Measurements from ENCODE around the gene ZNF668. TPM values are rescaled to one million over a fixed set of nuclear protein-coding genes. Genes with fewer than 3 reads are reported as not detected.

ZNF668 gene
- total RNA-seq, 4 donors from 2014 or later, result 8.6 to 22.5 (median 12.6) TPM

DNA sequence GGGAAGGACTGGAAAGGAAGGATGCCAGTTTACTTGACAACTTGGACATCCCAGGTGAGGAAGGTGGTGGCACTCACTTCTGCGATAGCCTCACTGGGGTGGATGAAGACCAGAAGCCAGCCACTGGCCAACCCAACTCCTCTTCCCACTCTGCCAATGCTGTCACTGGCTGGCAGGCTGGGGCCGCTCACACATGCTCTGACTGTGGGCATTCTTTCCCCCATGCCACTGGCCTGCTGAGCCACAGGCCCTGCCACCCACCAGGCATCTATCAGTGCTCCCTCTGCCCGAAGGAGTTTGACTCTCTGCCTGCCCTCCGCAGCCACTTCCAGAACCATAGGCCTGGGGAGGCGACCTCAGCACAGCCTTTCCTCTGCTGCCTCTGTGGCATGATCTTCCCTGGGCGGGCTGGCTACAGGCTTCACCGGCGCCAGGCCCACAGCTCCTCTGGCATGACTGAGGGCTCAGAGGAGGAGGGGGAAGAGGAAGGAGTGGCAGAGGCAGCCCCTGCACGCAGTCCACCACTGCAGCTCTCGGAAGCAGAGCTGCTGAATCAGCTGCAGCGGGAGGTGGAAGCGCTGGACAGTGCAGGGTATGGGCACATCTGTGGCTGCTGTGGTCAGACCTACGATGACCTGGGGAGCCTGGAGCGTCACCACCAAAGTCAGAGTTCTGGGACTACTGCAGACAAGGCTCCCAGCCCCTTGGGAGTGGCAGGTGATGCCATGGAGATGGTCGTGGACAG is 4.7 kb upstream of the ZNF668 start:
- 80 to 85% methylated on average over 3 to 4 of the region's 15 CpGs for WGBS, 2 donors (ENCODE audit: low coverage in 1 of 2)

DNA sequence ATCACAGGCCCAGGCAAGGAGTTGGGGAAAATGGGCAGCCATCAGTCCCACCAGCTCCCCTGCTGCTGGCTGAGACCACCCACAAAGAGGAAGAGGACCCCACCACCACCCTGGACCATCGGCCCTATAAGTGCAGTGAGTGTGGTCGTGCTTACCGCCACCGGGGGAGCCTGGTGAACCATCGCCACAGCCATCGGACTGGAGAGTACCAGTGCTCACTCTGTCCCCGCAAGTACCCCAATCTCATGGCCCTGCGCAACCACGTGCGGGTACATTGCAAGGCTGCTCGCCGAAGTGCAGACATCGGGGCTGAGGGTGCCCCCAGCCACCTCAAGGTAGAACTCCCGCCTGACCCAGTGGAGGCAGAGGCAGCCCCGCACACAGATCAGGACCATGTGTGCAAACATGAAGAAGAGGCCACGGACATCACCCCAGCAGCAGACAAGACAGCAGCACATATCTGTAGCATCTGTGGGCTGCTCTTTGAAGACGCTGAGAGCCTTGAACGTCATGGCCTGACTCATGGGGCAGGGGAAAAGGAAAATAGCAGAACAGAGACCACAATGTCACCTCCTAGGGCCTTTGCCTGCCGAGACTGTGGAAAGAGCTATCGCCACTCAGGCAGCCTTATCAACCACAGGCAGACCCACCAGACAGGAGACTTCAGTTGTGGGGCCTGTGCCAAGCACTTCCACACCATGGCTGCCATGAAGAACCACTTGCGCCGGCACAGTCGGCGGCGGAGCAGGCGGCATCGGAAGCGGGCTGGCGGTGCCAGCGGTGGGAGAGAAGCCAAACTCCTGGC is 3.8 kb upstream of the ZNF668 start:
- no peak for ATAC-seq
- no peak for TF ChIP-seq POLR2AphosphoS5 (IDR thresholded peaks at IDR 0.05)
- TF ChIP-seq POLR2A (IDR thresholded peaks at IDR 0.05), result no peak
- no peak for TF ChIP-seq EP300 (IDR thresholded peaks at IDR 0.05)
- TF ChIP-seq, protein P1, sequence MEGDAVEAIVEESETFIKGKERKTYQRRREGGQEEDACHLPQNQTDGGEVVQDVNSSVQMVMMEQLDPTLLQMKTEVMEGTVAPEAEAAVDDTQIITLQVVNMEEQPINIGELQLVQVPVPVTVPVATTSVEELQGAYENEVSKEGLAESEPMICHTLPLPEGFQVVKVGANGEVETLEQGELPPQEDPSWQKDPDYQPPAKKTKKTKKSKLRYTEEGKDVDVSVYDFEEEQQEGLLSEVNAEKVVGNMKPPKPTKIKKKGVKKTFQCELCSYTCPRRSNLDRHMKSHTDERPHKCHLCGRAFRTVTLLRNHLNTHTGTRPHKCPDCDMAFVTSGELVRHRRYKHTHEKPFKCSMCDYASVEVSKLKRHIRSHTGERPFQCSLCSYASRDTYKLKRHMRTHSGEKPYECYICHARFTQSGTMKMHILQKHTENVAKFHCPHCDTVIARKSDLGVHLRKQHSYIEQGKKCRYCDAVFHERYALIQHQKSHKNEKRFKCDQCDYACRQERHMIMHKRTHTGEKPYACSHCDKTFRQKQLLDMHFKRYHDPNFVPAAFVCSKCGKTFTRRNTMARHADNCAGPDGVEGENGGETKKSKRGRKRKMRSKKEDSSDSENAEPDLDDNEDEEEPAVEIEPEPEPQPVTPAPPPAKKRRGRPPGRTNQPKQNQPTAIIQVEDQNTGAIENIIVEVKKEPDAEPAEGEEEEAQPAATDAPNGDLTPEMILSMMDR (IDR thresholded peaks at IDR 0.05), result no peak
- Histone ChIP-seq H3K27me3 (no peaks in the 10 kb centered on the region), H3K9me3 (no peaks in the 10 kb centered on the region), H3K36me3 (peaks cover 0 to 69% of the 10 kb centered on the region in 2 donors), H3K4me1 (peaks cover 0 to 40% (median 11%) of the 10 kb centered on the region in 3 donors), H3K4me3 (no peak overlapping the region), H3K27ac (no peak overlapping the region)
- WGBS, 2 donors (ENCODE audit: low coverage in 1 of 2), result 91 to 100% methylated on average over 1 to 25 of the region's 30 CpGs

More for the DNA sequence above, 4.7 kb upstream of the ZNF668 start:
- no peak for TF ChIP-seq EP300 (IDR thresholded peaks at IDR 0.05)
- no peak for TF ChIP-seq POLR2AphosphoS5 (IDR thresholded peaks at IDR 0.05)
- TF ChIP-seq, protein P1 (IDR thresholded peaks at IDR 0.05), result no peak
- TF ChIP-seq POLR2A (IDR thresholded peaks at IDR 0.05), result no peak
- Histone ChIP-seq H3K9me3 (no peaks in the 10 kb centered on the region), H3K4me3 (no peak overlapping the region), H3K27me3 (no peaks in the 10 kb centered on the region), H3K27ac (no peak overlapping the region), H3K36me3 (peaks cover 0 to 79% of the 10 kb centered on the region in 2 donors), H3K4me1 (peaks cover 0 to 43% (median 10%) of the 10 kb centered on the region in 3 donors)
- no peak for ATAC-seq

DNA sequence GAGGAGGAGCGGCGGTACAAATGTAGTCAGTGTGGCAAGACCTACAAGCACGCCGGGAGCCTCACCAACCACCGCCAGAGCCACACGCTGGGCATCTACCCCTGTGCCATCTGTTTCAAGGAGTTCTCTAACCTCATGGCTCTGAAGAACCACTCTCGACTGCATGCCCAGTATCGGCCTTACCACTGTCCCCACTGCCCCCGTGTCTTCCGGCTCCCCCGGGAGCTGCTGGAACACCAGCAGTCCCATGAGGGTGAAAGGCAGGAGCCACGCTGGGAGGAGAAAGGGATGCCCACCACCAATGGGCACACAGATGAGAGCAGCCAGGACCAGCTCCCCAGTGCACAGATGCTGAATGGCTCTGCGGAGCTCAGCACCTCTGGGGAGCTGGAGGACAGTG is 3.0 kb upstream of the ZNF668 start:
- Histone ChIP-seq H3K9me3 (no peaks in the 10 kb centered on the region), H3K36me3 (peaks cover 0 to 61% of the 10 kb centered on the region in 2 donors), H3K4me3 (no peak overlapping the region), H3K27me3 (no peaks in the 10 kb centered on the region), H3K27ac (no peak overlapping the region), H3K4me1 (peaks cover 5 to 40% (median 16%) of the 10 kb centered on the region in 3 donors)
- no peak for ATAC-seq
- TF ChIP-seq, protein P1 (IDR thresholded peaks at IDR 0.05), result no peak
- no peak for TF ChIP-seq POLR2AphosphoS5 (IDR thresholded peaks at IDR 0.05)
- 98% methylated on average over 7 of the region's 13 CpGs; no CpG with 5 or more reads in 1 of the 2 donors for WGBS, 2 donors (ENCODE audit: low coverage in 1 of 2)

DNA sequence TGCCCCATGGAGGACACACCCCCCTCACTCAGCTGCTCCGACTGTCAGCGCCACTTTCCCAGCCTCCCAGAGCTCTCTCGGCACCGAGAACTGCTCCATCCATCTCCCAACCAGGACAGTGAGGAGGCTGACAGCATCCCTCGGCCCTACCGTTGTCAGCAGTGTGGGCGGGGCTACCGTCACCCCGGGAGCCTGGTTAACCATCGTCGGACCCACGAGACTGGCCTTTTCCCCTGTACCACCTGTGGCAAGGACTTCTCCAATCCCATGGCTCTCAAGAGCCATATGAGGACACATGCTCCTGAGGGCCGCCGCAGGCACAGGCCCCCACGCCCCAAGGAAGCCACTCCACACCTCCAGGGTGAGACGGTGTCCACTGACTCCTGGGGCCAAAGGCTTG is 2.3 kb upstream of the ZNF668 start:
- no peak overlapping the region for H3K4me3 ChIP-seq
- H3K9me3 ChIP-seq, result no peaks in the 10 kb centered on the region
- no peaks in the 10 kb centered on the region for H3K27me3 ChIP-seq
- ATAC-seq, result no peak
- WGBS, 2 donors (ENCODE audit: low coverage in 1 of 2), result no CpG with 5 or more reads among the region's 16 CpGs
- peaks cover 0 to 54% of the 10 kb centered on the region in 2 donors for H3K36me3 ChIP-seq
- H3K27ac ChIP-seq, result no peak overlapping the region
- no peak for TF ChIP-seq POLR2A (IDR thresholded peaks at IDR 0.05)
- TF ChIP-seq POLR2AphosphoS5 (IDR thresholded peaks at IDR 0.05), result no peak
- TF ChIP-seq EP300 (IDR thresholded peaks at IDR 0.05), result no peak
- TF ChIP-seq, protein P1 (IDR thresholded peaks at IDR 0.05), result no peak
- H3K4me1 ChIP-seq, result peaks cover 5 to 40% (median 17%) of the 10 kb centered on the region in 3 donors
